OCI-LY1 (cell line): Measurements from ENCODE around the gene CDH9.

Source experiments
- CTCF ChIP-seq: fragments of 200-600 bp; sonication (generic), shearing (Covaris generic); IDR thresholded peaks from 2 replicates; pipeline ENCODE4 v1.5.1; 2017; ENCODE audit warnings: mild to moderate bottlenecking, antibody characterized with exemption, low read length, moderate library complexity, mixed read lengths
- EZH2 ChIP-seq: fragments of 200-600 bp; sonication (generic), shearing (Covaris generic); IDR thresholded peaks from 2 replicates; pipeline ENCODE4 v1.8.0; 2017; ENCODE audit warnings: borderline replicate concordance, mixed run types, mild to moderate bottlenecking, antibody characterized with exemption, low read length, moderate library complexity, mixed read lengths

GRCh38 chr5:26872337-26872736 lies 166.0 kb downstream of the CDH9 start:
- TF ChIP-seq CTCF = no peak
- TF ChIP-seq EZH2 = no peak
